IgD-negative memory B cell (primary cell): ENCODE measurements around the gene LRRC15. TPM values are rescaled to one million over a fixed set of nuclear protein-coding genes. Genes with fewer than 3 reads are reported as not detected.

ENCODE experiments used
- H3K27ac Mint-ChIP-seq, 3 donors: one replicate each; pipeline ENCODE4 v1.8.0; 2020 to 2022; ENCODE audit warnings: mild to moderate bottlenecking in 3 of 3, mixed read lengths in 3 of 3, moderate library complexity in 1 of 3
- H3K27me3 Mint-ChIP-seq: one replicate; pipeline ENCODE4 v1.8.0; 2021; ENCODE audit warnings: mixed read lengths
- H3K36me3 Mint-ChIP-seq: one replicate; pipeline ENCODE4 v1.8.0; 2020; ENCODE audit warnings: mild to moderate bottlenecking, mixed read lengths
- H3K4me1 Mint-ChIP-seq, 3 donors: one replicate each; pipeline ENCODE4 v1.8.0; 2020 to 2022; ENCODE audit warnings: mixed read lengths in 3 of 3, mild to moderate bottlenecking in 1 of 3
- H3K4me3 Mint-ChIP-seq, 4 donors: one replicate each; pipeline ENCODE4 v1.8.0; 2020 to 2022; ENCODE audit warnings: mild to moderate bottlenecking in 4 of 4, mixed read lengths in 4 of 4, moderate library complexity in 3 of 4
- H3K9me3 Mint-ChIP-seq, 3 donors: one replicate each; pipeline ENCODE4 v1.8.0; 2020 to 2021; ENCODE audit warnings: mixed read lengths in 3 of 3, mild to moderate bottlenecking in 1 of 3
- polyA plus RNA-seq: library from polyadenylated mRNA; unstranded; fragments of 300-500 nt; fragmentation: Illumina TruSeq; gene quantifications from one replicate; pipeline ENCODE4 v1.2.3, GENCODE V29; 2021

LRRC15 gene
- polyA plus RNA-seq = not detected

GRCh38 chr3:194369522-194370279, at the start of gene LRRC15:
Gene LRRC15, minus strand, starts transcription at chr3:194369743. Its CDS starts 8,700 bp downstream, at chr3:194361043.
- Mint-ChIP-seq H3K36me3 (peaks cover 1% of the 10 kb centered on the region), H3K27me3 (peaks cover 25% of the 10 kb centered on the region), H3K9me3 (no peaks in the 10 kb centered on the region), H3K27ac (no peak within 1 kb of the TSS), H3K4me1 (peaks cover 0 to 2% (median 0%) of the 10 kb centered on the region in 3 donors), H3K4me3 (no peak within 1 kb of the TSS)

DNA sequence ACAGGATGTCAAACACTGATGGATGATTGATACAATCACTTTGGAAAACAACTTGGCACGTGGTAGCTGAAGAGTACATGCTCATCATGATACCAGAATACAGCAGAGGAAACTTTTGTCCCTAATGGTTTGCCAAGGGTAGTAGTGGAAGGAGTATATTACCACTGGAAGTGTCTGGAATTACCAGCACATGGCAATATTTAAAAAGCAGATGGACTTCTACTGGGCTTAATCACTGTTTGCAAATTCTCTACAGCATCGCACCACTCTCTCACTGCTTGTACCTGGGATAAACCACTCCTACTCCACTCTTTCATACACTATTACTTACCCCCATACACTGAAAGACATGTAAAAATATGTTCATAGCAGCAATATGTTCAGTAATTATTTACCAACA, 49.1 kb upstream of the LRRC15 start:
- H3K27ac Mint-ChIP-seq = no peak overlapping the region
- H3K27me3 Mint-ChIP-seq = no peaks in the 10 kb centered on the region
- H3K4me1 Mint-ChIP-seq = peaks cover 0 to 1% (median 0%) of the 10 kb centered on the region in 3 donors
- H3K36me3 Mint-ChIP-seq = peaks cover 13% of the 10 kb centered on the region
- H3K4me3 Mint-ChIP-seq = no peak overlapping the region
- H3K9me3 Mint-ChIP-seq = no peaks in the 10 kb centered on the region

GRCh38 chr3:194407423-194407822, 37.9 kb upstream of the LRRC15 start:
- Mint-ChIP-seq H3K27me3 (no peaks in the 10 kb centered on the region), H3K9me3 (no peaks in the 10 kb centered on the region), H3K36me3 (peaks cover 4% of the 10 kb centered on the region), H3K4me1 (peaks cover 0 to 4% (median 0%) of the 10 kb centered on the region in 3 donors), H3K27ac (no peak overlapping the region), H3K4me3 (no peak overlapping the region)

DNA sequence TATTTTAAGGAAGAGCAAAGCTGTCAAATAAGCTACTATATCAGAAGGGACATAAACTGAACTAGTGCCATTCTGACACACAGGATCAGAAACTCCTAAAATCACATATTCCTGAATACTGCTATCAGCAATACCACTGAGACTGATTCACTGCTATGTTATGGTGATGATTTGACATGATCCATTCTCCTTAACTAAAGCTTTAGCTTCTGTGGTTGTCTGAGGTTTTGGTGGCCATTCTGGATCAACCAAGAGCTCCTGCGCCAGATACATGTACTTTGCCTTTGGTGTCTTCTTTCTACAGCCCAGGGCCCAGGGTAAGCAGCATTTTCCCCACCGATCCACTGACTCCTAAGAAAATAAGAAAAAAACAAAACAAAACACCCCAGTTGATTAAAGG, 36.2 kb upstream of the LRRC15 start:
- Mint-ChIP-seq H3K27ac (no peak overlapping the region), H3K36me3 (no peaks in the 10 kb centered on the region)

DNA sequence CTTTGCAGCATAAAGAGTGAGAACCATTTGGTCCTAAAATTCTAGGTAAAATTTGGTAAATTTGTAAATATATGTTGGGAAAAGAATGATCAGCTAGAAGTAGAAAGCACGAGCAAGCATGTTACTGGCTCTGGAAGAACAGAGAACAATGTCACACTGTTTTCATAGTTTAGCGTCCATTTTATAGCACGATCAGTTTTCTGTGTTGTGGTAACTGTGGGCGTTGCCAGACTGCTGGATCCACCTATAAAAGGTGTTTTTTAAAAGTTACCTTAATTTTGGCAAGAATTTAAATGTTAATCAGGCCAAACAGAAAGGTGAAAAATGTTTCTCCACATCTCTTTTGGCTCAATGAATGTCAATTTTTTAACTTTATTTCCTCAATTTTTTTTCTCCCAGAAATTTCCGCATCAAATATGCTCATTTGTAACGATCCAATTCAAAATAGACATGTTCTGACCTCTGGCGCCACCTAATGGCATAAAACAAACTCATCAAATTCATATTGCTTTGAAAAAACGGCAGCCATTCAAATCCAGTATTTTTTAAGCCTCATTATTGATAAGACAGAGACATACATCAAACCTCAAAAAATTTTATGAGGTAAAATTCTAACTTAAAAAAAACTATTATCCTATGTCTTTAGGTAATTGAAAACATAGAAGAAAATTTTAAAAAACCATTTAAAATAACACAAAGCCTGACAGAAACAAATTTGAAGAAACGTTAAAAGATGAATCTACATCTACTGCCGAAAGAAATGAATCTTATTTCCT, 35.0 kb upstream of the LRRC15 start:
- H3K9me3 Mint-ChIP-seq = no peaks in the 10 kb centered on the region
- peaks cover 0 to 5% (median 4%) of the 10 kb centered on the region in 3 donors for H3K4me1 Mint-ChIP-seq

More for the DNA sequence above, 36.2 kb upstream of the LRRC15 start:
- no peaks in the 10 kb centered on the region for H3K27me3 Mint-ChIP-seq
- no peak overlapping the region for H3K4me3 Mint-ChIP-seq
- peaks cover 0 to 4% (median 0%) of the 10 kb centered on the region in 3 donors for H3K4me1 Mint-ChIP-seq
- no peaks in the 10 kb centered on the region for H3K9me3 Mint-ChIP-seq

DNA sequence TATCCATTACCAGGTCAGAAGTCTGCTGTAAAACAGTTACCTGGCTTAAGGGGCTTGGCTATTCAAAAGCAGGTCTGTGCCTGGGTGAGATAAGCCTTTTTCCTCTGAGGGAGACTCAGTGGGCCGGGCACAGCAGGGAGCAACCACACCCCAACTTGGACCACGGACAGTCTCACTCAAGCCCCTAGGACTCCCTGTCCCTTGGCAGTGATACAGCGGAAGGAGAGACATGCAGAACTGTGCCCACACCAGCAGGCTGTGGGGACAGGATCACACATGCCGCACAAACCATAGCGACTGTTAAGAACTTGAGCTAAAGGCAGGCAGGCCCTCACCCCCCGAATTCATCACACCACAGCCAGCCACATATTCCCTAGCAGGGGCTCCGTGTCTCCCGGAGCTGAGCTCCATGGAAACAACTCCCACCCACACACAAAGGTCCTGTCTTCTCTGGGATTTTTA, 32.4 kb upstream of the LRRC15 start:
- H3K27ac Mint-ChIP-seq = peak overlapping the region in 1 of 3 donors; percentile 36
- H3K4me1 Mint-ChIP-seq = peaks cover 10 to 25% (median 17%) of the 10 kb centered on the region in 3 donors
- H3K9me3 Mint-ChIP-seq = no peaks in the 10 kb centered on the region
- H3K27me3 Mint-ChIP-seq = peaks cover 26% of the 10 kb centered on the region
- H3K4me3 Mint-ChIP-seq = no peak overlapping the region
- no peaks in the 10 kb centered on the region for H3K36me3 Mint-ChIP-seq

More for the DNA sequence above, 35.0 kb upstream of the LRRC15 start:
- no peak overlapping the region for H3K27ac Mint-ChIP-seq
- peaks cover 5% of the 10 kb centered on the region for H3K27me3 Mint-ChIP-seq
- H3K4me3 Mint-ChIP-seq = no peak overlapping the region
- no peaks in the 10 kb centered on the region for H3K36me3 Mint-ChIP-seq

DNA sequence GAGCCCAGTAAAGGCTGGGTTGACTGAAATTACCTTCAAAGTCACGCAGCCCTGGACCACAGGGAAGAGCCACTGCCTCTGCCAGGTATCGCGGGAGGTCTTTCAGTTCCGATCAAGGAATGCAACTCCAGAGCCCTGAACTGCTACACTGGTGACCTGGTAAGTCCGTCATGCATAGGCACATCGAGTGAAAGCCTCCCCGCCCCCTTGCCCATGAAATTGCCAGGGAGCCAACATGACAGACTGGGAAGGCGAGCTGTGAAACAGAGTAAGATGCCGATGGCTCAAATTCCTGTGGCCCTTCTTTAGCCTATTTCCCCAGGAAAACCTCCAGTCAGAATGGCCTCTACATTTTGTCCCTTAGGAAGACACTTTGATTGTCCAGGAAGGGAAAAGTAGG, 31.8 kb upstream of the LRRC15 start:
- H3K27me3 Mint-ChIP-seq = peaks cover 27% of the 10 kb centered on the region
- no peaks in the 10 kb centered on the region for H3K9me3 Mint-ChIP-seq
- no peak overlapping the region for H3K4me3 Mint-ChIP-seq

GRCh38 chr3:194399874-194400411, 30.4 kb upstream of the LRRC15 start:
- Mint-ChIP-seq H3K27me3 (peaks cover 30% of the 10 kb centered on the region), H3K36me3 (no peaks in the 10 kb centered on the region)

More for the DNA sequence above, 31.8 kb upstream of the LRRC15 start:
- H3K4me1 Mint-ChIP-seq = peaks cover 10 to 27% (median 17%) of the 10 kb centered on the region in 3 donors
- H3K27ac Mint-ChIP-seq = no peak overlapping the region
- no peaks in the 10 kb centered on the region for H3K36me3 Mint-ChIP-seq

DNA sequence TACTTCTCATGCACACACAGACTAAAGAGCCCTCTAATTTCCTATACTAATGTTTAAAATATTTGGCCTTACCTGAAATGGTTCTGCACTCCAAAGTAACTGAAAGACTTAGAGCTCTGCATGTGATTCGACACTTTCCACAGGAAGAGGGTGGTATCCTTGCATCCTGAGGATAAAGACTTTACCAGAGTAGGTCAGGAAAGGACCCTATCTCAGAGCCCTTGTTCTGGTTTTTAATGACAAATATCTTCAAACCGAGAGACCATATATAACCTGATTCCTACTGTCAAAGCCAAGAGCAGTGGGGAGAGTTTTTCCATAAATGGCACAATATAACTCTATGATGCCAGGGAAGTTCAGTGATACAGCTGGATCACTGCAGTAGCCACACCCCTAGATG, 29.6 kb upstream of the LRRC15 start, which contains the start of gene GP5:
TSS of gene GP5 (minus strand) at position 101 of the 400 bp plus-strand sequence. CDS start 984 bp downstream, outside the sequence.
- H3K27ac Mint-ChIP-seq = no peak within 1 kb of the TSS
- H3K27me3 Mint-ChIP-seq = peaks cover 30% of the 10 kb centered on the region
- H3K4me1 Mint-ChIP-seq = peaks cover 10 to 29% (median 20%) of the 10 kb centered on the region in 3 donors

More at GRCh38 chr3:194399874-194400411, 30.4 kb upstream of the LRRC15 start:
- Mint-ChIP-seq H3K4me1 (peaks cover 10 to 31% (median 20%) of the 10 kb centered on the region in 3 donors), H3K27ac (no peak overlapping the region), H3K4me3 (peak overlapping the region in 2 of 4 donors; percentile 12 to 34), H3K9me3 (no peaks in the 10 kb centered on the region)

GRCh38 chr3:194397757-194398312, 28.3 kb upstream of the LRRC15 start:
- peaks cover 10 to 29% (median 20%) of the 10 kb centered on the region in 3 donors for H3K4me1 Mint-ChIP-seq
- H3K4me3 Mint-ChIP-seq = peak overlapping the region; percentile 83 to 91 (median 85)
- H3K36me3 Mint-ChIP-seq = no peaks in the 10 kb centered on the region
- H3K27ac Mint-ChIP-seq = peak overlapping the region in 1 of 3 donors; percentile 53
- no peaks in the 10 kb centered on the region for H3K9me3 Mint-ChIP-seq
- peaks cover 30% of the 10 kb centered on the region for H3K27me3 Mint-ChIP-seq

More for the DNA sequence above, 29.6 kb upstream of the LRRC15 start, which contains the start of gene GP5:
- no peaks in the 10 kb centered on the region for H3K9me3 Mint-ChIP-seq
- H3K4me3 Mint-ChIP-seq = peak within 1 kb of the TSS; percentile 83 to 91 (median 85)
- H3K36me3 Mint-ChIP-seq = no peaks in the 10 kb centered on the region

GRCh38 chr3:194396859-194397756, 27.6 kb upstream of the LRRC15 start:
- H3K9me3 Mint-ChIP-seq = no peaks in the 10 kb centered on the region
- H3K4me1 Mint-ChIP-seq = peaks cover 10 to 29% (median 20%) of the 10 kb centered on the region in 3 donors
- no peaks in the 10 kb centered on the region for H3K36me3 Mint-ChIP-seq
- H3K4me3 Mint-ChIP-seq = peak overlapping the region; percentile 83 to 91 (median 85)
- peaks cover 30% of the 10 kb centered on the region for H3K27me3 Mint-ChIP-seq
- H3K27ac Mint-ChIP-seq = peak overlapping the region in 1 of 3 donors; percentile 53

- Mint-ChIP-seq H3K27ac (no peak overlapping the region), H3K4me1 (peaks cover 10 to 29% (median 20%) of the 10 kb centered on the region in 3 donors), H3K36me3 (no peaks in the 10 kb centered on the region), H3K4me3 (peak overlapping the region; percentile 60 to 90 (median 87)), H3K9me3 (no peaks in the 10 kb centered on the region), H3K27me3 (peaks cover 30% of the 10 kb centered on the region)
Measured at GRCh38 chr3:194396539-194396858, 27.0 kb upstream of the LRRC15 start.

- H3K27me3 Mint-ChIP-seq = peaks cover 30% of the 10 kb centered on the region
- peak overlapping the region; percentile 60 to 90 (median 84) for H3K4me3 Mint-ChIP-seq
- H3K36me3 Mint-ChIP-seq = no peaks in the 10 kb centered on the region
- peaks cover 10 to 29% (median 20%) of the 10 kb centered on the region in 3 donors for H3K4me1 Mint-ChIP-seq
- no peak overlapping the region for H3K27ac Mint-ChIP-seq
- peaks cover under 1 to 3% (median 1%) of the 10 kb centered on the region in 3 donors for H3K9me3 Mint-ChIP-seq
Measured at GRCh38 chr3:194395778-194396538, 26.4 kb upstream of the LRRC15 start.
